GM12873 (cell line): ENCODE measurements around the gene GANAB.

Experiments used
- TF ChIP-seq, protein P1 (sequence below): IDR thresholded peaks from 2 replicates; pipeline ENCODE4 v1.5.1; 2012; ENCODE audit warnings: low read depth, mild to moderate bottlenecking, moderate library complexity, low read length, control low read depth; ENCODE audit not compliant: insufficient read depth; ENCODE audit errors: missing control alignments

The GANAB gene

GRCh38 chr11:62665075-62665598 is 18.7 kb upstream of the GANAB start, which contains the start of the genes C11orf98 and CSKMT:
TSS of gene C11orf98 (minus strand) at chr11:62665210. CDS start at chr11:62665169, 41 bp downstream.
TSS of gene CSKMT (plus strand) at chr11:62665312. CDS start at chr11:62665880, 568 bp downstream.
- TF ChIP-seq, protein P1, sequence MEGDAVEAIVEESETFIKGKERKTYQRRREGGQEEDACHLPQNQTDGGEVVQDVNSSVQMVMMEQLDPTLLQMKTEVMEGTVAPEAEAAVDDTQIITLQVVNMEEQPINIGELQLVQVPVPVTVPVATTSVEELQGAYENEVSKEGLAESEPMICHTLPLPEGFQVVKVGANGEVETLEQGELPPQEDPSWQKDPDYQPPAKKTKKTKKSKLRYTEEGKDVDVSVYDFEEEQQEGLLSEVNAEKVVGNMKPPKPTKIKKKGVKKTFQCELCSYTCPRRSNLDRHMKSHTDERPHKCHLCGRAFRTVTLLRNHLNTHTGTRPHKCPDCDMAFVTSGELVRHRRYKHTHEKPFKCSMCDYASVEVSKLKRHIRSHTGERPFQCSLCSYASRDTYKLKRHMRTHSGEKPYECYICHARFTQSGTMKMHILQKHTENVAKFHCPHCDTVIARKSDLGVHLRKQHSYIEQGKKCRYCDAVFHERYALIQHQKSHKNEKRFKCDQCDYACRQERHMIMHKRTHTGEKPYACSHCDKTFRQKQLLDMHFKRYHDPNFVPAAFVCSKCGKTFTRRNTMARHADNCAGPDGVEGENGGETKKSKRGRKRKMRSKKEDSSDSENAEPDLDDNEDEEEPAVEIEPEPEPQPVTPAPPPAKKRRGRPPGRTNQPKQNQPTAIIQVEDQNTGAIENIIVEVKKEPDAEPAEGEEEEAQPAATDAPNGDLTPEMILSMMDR: no peak

DNA sequence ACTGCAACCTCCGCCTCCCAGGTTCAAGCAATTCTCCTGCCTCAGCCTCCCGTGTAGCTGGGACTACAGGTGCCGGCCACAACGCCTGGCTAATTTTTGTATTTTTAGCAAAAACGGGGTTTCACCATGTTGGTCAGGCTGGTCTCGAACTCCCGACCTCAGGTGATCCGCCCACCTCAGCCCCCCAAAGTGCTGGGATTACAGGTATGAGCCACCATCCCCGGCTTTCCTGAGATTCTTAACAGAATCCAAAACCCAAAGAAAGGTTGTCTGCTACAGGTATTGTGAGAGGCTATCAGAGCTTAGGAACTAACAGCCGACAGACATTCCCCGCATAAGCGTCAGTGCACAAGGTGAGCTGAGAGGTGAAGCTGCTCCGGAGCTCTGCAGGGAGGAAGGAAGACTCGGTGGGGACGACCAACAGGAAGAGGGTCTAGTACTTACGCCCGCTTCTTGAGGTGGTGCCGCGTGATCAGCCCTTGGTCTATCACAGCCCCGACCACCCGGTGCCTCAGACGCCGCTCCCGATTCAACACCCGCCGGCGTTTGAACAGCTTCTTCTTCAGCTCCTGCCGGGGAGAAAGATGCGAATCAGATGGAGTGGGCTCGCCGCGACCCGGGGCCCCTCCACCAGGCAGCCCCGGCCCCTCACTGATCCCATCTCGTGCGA is 18.1 kb upstream of the GANAB start:
- TF ChIP-seq, protein P1: no peak

- TF ChIP-seq, protein P1: no peak
Observed at GRCh38 chr11:62656796-62657429, 10.5 kb upstream of the GANAB start.

DNA sequence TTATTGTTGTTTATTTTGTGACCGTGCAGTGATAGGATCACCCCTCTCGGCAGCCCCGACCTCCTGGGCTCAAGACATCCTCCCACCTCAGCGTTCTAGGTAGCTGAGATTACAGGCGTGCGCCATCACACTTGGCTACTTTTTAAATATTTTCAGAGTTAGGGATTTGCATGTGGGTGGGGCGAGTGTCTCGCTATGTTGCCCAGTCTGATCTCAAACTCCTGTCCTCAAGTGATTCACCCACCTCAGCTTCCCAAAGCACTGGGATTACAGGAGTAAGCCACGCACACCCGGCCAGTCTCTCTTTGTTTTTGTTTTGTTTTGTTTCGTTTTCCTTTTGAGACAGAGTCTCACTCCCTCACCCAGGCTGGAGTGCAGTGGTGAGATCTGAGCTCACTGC is 7.9 kb upstream of the GANAB start:
- TF ChIP-seq, protein P1: no peak

DNA sequence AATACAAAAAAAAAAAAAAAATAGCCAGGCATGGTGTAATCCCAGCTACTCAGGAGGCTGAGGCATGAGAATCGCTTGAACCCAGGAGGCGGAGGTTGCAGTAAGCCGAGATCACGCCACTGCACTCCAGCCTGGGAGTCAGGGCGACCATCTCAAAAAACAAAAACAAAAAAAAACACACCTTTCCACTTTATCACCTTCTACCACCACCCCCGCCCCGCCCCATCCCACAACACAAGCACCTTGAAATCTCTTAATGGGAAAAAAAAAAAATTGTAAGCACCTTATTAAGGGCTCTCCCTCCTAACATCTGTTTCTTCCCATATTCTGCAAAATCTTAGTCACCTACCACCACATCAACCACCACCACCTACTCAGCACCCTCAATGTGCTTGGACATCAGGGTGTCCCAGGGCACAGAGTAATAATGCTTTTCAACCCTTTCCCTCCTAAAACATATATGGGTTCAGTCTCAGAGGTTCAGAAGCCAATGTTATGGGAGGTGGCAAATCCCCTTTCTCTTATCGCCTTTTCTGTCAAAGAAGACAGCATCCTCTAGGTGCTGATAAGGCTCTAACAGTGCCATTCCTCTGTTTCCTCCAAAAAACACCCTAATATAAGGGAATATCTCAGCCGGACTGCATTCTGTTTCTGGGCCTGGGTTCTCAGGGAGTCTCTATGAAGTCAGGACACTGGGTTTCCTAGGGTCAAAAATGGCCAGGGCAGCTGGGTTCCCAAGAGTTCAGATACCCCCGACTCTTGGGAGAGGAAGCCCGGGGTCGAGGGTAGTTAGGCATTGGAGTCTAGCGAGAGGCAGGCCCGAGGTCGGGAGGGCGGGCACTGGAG is 6.0 kb upstream of the GANAB start:
- TF ChIP-seq, protein P1: no peak

DNA sequence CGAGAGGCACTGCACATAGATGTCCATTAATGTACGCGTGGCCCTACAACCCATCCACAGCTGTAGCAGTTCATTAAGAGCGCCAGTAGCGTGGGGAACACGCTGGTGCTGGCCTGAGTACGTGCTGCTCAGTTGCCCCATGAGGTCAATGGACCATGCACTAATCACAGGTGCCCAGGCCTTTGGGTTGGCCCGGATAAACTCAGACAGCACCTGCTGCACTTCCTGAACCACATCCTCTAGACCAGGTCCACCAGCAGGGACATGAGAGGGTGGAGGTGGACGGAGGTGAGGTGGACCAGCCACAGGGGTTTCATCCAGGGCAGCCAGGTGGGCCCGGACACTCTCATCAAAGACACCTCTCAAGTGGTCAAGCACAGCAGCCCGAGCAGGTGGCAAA is 3.1 kb upstream of the GANAB start:
- TF ChIP-seq, protein P1: no peak

- TF ChIP-seq, protein P1: no peak
Observed at GRCh38 chr11:62648967-62649364, 2.6 kb upstream of the GANAB start.
